Measurements from ENCODE around the gene FAM163A.

- TF ChIP-seq ZNF589 (CRISPR knock-in tag; IDR thresholded peaks at IDR 0.05; ENCODE audit: low read depth) = no peak
- no peak for TF ChIP-seq FOXA1 (IDR thresholded peaks at IDR 0.05; ENCODE audit: borderline replicate concordance)
- no peak for TF ChIP-seq ZNF639 (CRISPR knock-in tag; conservative IDR thresholded peaks at IDR 0.05 in 1 of 2, IDR thresholded peaks at IDR 0.05 in 1 of 2)
- no peak for TF ChIP-seq KAT2B (IDR thresholded peaks at IDR 0.05; ENCODE audit: low read depth, low read length)
- no peak for TF ChIP-seq BDP1 (IDR thresholded peaks at IDR 0.05; ENCODE audit: insufficient read depth, insufficient read length)
- no peak for TF ChIP-seq RBBP5 (IDR thresholded peaks at IDR 0.05; ENCODE audit: borderline replicate concordance, insufficient read depth, low read length, poor library complexity, severe bottlenecking)
- TF ChIP-seq CTCF (IDR thresholded peaks at IDR 0.05 in 2 of 3, conservative IDR thresholded peaks at IDR 0.05 in 1 of 3; ENCODE audit: insufficient read depth in 2 of 3, low read depth in 1 of 3, low read length in 3 of 3) = no peak
- TF ChIP-seq HMGN3 (IDR thresholded peaks at IDR 0.05; ENCODE audit: borderline replicate concordance, extremely low read depth, insufficient read length, low read depth, low read length) = no peak
Observed at GRCh38 chr1:179828554-179829110, 85.5 kb downstream of the FAM163A start.
